Kidney capillary endothelial cell (primary cell): ENCODE data around the gene USP46.

Experiments used
- DNase-seq: peaks from one replicate; pipeline ENCODE4 v3.0.0-alpha.2; 2018; ENCODE audit warnings: low spot score

Gene USP46

GRCh38 chr4:52573551-52573950 lies 85.5 kb downstream of the USP46 start:
- DNase-seq: no peak

- DNase-seq: peak; percentile 17
Observed at GRCh38 chr4:52572936-52573485, 86.1 kb downstream of the USP46 start.

- DNase-seq: no peak
Observed at GRCh38 chr4:52568351-52568750, 90.8 kb downstream of the USP46 start.

- DNase-seq: no peak
Observed at GRCh38 chr4:52566136-52567031, 92.7 kb downstream of the USP46 start.

GRCh38 chr4:52560844-52561280 lies 98.2 kb downstream of the USP46 start:
- no peak for DNase-seq

- no peak for DNase-seq
Observed at GRCh38 chr4:52555356-52555716, 103.8 kb downstream of the USP46 start.

GRCh38 chr4:52554612-52555355 lies 104.3 kb downstream of the USP46 start:
- no peak for DNase-seq

GRCh38 chr4:52552778-52553177 lies 106.3 kb downstream of the USP46 start:
- no peak for DNase-seq

GRCh38 chr4:52551487-52551886 lies 107.6 kb downstream of the USP46 start:
- DNase-seq: no peak

- DNase-seq: no peak
Observed at GRCh38 chr4:52550186-52550585, 108.9 kb downstream of the USP46 start.

- no peak for DNase-seq
Observed at GRCh38 chr4:52548818-52549570, 110.1 kb downstream of the USP46 start.

GRCh38 chr4:52546449-52546848 lies 112.7 kb downstream of the USP46 start:
- DNase-seq: no peak

- DNase-seq: peak; percentile 72
Observed at GRCh38 chr4:52545099-52546069, 113.7 kb downstream of the USP46 start.
